IMR-90 (cell line): ENCODE results near the gene KCTD20. TPM values are rescaled to one million over a fixed set of nuclear protein-coding genes. Genes with fewer than 3 reads are reported as not detected.

Experiments used
- ATAC-seq: fragments of 200-7000 bp; cut with Tn5 transposase; 2 replicates; pipeline ENCODE4 v1.9.1; 2020; ENCODE audit warnings: low read depth, mild to moderate bottlenecking, moderate library complexity
- BruUV-seq: library from RNA; stranded (reverse); fragments of 400-500 nt; replicated peaks from 2 replicates; lab custom pipeline; 2021; lab: Mats Ljungman, UMichigan
- CTCF ChIA-PET: fragments of 300-600 bp; formaldehyde crosslinking; extraction: SDS; loops from one replicate; lab custom pipeline; 2021; ENCODE audit warnings: antibody characterized with exemption; lab: Yijun Ruan, JAX
- POLR2A ChIA-PET: fragments of 300-600 bp; sonication (Branson Sonifier 250); formaldehyde crosslinking; loops from one replicate; lab custom pipeline; 2022; ENCODE audit warnings: antibody characterized with exemption; ENCODE audit not compliant: unreplicated experiment; lab: Charles Lee
- DNase-seq: peaks from one replicate; pipeline ENCODE4 v3.0.0; 2013
- H2AFZ ChIP-seq: replicated peaks from 2 replicates; pipeline ENCODE3; 2013; ENCODE audit warnings: low read length, mild to moderate bottlenecking; ENCODE audit not compliant: poor library complexity
- H2AK5ac ChIP-seq: 2 replicates; pipeline ENCODE4 v1.6.1; 2013; ENCODE audit warnings: low read depth, low read length, inconsistent platforms
- H2AK9ac ChIP-seq: replicated peaks from 2 replicates; pipeline ENCODE3; 2013; ENCODE audit warnings: mild to moderate bottlenecking, low read depth, low read length, moderate library complexity; ENCODE audit not compliant: poor library complexity
- H2BK120ac ChIP-seq: 2 replicates; pipeline ENCODE4 v1.6.1; 2013; ENCODE audit warnings: low read depth, low read length, inconsistent platforms
- H2BK15ac ChIP-seq: 3 replicates; pipeline ENCODE4 v1.6.1; 2013; ENCODE audit warnings: low read depth, low read length, inconsistent platforms
- H2BK20ac ChIP-seq: 2 replicates; pipeline ENCODE4 v1.6.1; 2013; ENCODE audit warnings: low read depth, mild to moderate bottlenecking, inconsistent platforms, low read length, moderate library complexity
- H2BK5ac ChIP-seq: 2 replicates; pipeline ENCODE4 v1.6.1; 2013; ENCODE audit warnings: mild to moderate bottlenecking, low read depth, low read length, inconsistent platforms; ENCODE audit not compliant: poor library complexity, severe bottlenecking
- H3K14ac ChIP-seq: replicated peaks from 2 replicates; pipeline ENCODE4 v1.6.1; 2013; ENCODE audit warnings: low read depth, low read length, inconsistent platforms
- H3K18ac ChIP-seq: 2 replicates; pipeline ENCODE4 v1.6.1; 2013; ENCODE audit warnings: low read depth, low read length, control low read depth
- H3K23ac ChIP-seq: 2 replicates; pipeline ENCODE4 v1.6.1; 2013; ENCODE audit warnings: low read depth, low read length, inconsistent platforms
- H3K27ac ChIP-seq: 2 replicates; pipeline ENCODE4 v1.5.1; 2013; ENCODE audit warnings: mild to moderate bottlenecking, control low read depth, low read length; ENCODE audit not compliant: insufficient read depth
- H3K27me3 ChIP-seq: 2 replicates; pipeline ENCODE4 v1.6.1; 2013; ENCODE audit warnings: low read length; ENCODE audit not compliant: control insufficient read depth, insufficient read depth
- H3K36me3 ChIP-seq: 2 replicates; pipeline ENCODE4 v1.6.1; 2013; ENCODE audit warnings: low read length, mixed read lengths; ENCODE audit not compliant: control insufficient read depth, insufficient read depth
- H3K4ac ChIP-seq: 2 replicates; pipeline ENCODE4 v1.6.1; 2013; ENCODE audit warnings: low read depth, low read length, inconsistent platforms
- H3K4me1 ChIP-seq: 2 replicates; pipeline ENCODE4 v1.6.1; 2013; ENCODE audit warnings: low read length, mixed read lengths; ENCODE audit not compliant: control insufficient read depth, insufficient read depth
- H3K4me2 ChIP-seq: 2 replicates; pipeline ENCODE4 v1.6.1; 2013; ENCODE audit warnings: low read depth, mild to moderate bottlenecking, control low read depth, low read length, moderate library complexity
- H3K4me3 ChIP-seq: 2 replicates; pipeline ENCODE4 v1.5.1; 2013; ENCODE audit warnings: low read depth, mild to moderate bottlenecking, control low read depth, low read length, moderate library complexity; ENCODE audit not compliant: insufficient read depth
- H3K56ac ChIP-seq: 2 replicates; pipeline ENCODE4 v1.6.1; 2013; ENCODE audit warnings: low read length, inconsistent platforms; ENCODE audit not compliant: insufficient read depth; ENCODE audit errors: extremely low read depth
- H3K79me1 ChIP-seq, 2 experiments: 2 replicates each; pipeline ENCODE4 v1.6.1; 2013; ENCODE audit warnings: low read length in 2 of 2, inconsistent platforms in 1 of 2, low read depth in 1 of 2
- H3K9ac ChIP-seq: 2 replicates; pipeline ENCODE4 v1.6.1; 2013; ENCODE audit warnings: low read depth, low read length, control low read depth
- H3K9me1 ChIP-seq: 2 replicates; pipeline ENCODE4 v1.6.1; 2013; ENCODE audit warnings: low read length, inconsistent platforms; ENCODE audit not compliant: insufficient read depth
- H3K9me3 ChIP-seq: 2 replicates; pipeline ENCODE4 v1.6.1; 2013; ENCODE audit warnings: low read length; ENCODE audit not compliant: control insufficient read depth, insufficient read depth
- H4K20me1 ChIP-seq: 2 replicates; pipeline ENCODE4 v1.6.1; 2013; ENCODE audit warnings: low read length, inconsistent platforms; ENCODE audit not compliant: insufficient read depth
- H4K5ac ChIP-seq: 2 replicates; pipeline ENCODE4 v1.6.1; 2013; ENCODE audit warnings: mild to moderate bottlenecking, low read depth, low read length, control low read depth
- H4K8ac ChIP-seq, 2 experiments: 2 replicates each; pipeline ENCODE4 v1.6.1; 2013; ENCODE audit warnings: low read depth in 2 of 2, low read length in 2 of 2, control low read depth in 1 of 2, inconsistent platforms in 1 of 2
- H4K91ac ChIP-seq: 2 replicates; pipeline ENCODE4 v1.6.1; 2013; ENCODE audit warnings: low read depth, low read length, inconsistent platforms; ENCODE audit not compliant: insufficient read depth
- CEBPB ChIP-seq: IDR thresholded peaks from 2 replicates; pipeline ENCODE4 v1.6.1; 2012; ENCODE audit warnings: low read depth, low read length, improper control_type of control experiment
- FOS ChIP-seq: fragments of 150-350 bp; IDR thresholded peaks from 2 replicates; pipeline ENCODE4 v1.6.1; 2016; ENCODE audit warnings: low read depth, low read length
- POLR2A ChIP-seq: IDR thresholded peaks from 2 replicates; pipeline ENCODE4 v1.6.1; 2012; ENCODE audit warnings: mild to moderate bottlenecking, low read depth, low read length
- RFX5 ChIP-seq: IDR thresholded peaks from 2 replicates; pipeline ENCODE4 v1.8.0; 2012; ENCODE audit warnings: low read depth, mild to moderate bottlenecking, low read length, moderate library complexity
- SMC3 ChIP-seq: fragments of 150-350 bp; IDR thresholded peaks from 2 replicates; pipeline ENCODE4 v1.6.1; 2016; ENCODE audit warnings: low read depth, mild to moderate bottlenecking, antibody characterized with exemption, low read length, moderate library complexity
- WGBS, 2 experiments: methylation state at CpG; one replicate each; pipeline versions ENCODE4 v1.1.5 to v1.1.7; 2013; ENCODE audit warnings: missing lambda C conversion rate in 2 of 2; ENCODE audit not compliant: insufficient read length in 1 of 2; ENCODE audit errors: extremely low coverage in 2 of 2; 5-methylcytosine and 5-hydroxymethylcytosine counted together
- dilution Hi-C: fragments of 300-500 bp; cut with HindIII; formaldehyde crosslinking; loops from one replicate; pipeline ENCODE4 v1.14.3; 2018; ENCODE audit warnings: low sequenced_read_pairs; ENCODE audit not compliant: unreplicated experiment
- in situ Hi-C: fragments of 300-500 bp; cut with MboI; formaldehyde crosslinking; loops from 3 replicates; pipeline ENCODE4 v1.14.3; 2019; ENCODE audit warnings: low sequenced_read_pairs, inconsistent platforms, mixed read lengths
- intact Hi-C: fragments of 100-400 bp; cut with micrococcal nuclease; formaldehyde crosslinking; loops from 2 replicates; pipeline ENCODE4 v1.10.0; 2022
- polyA plus RNA-seq, 3 experiments: library from polyadenylated mRNA; depleted of rRNA; stranded (reverse); fragments of >200 nt; gene quantifications; 2 replicates each; pipeline ENCODE4 v1.2.3, GENCODE V29; 2012; ENCODE audit warnings: low replicate concordance in 1 of 3
- total RNA-seq: library from RNA; depleted of rRNA; stranded (reverse); fragments of >200 nt; gene quantifications from 2 replicates; pipeline ENCODE4 v1.2.3, GENCODE V29; 2012
- TF ChIP-seq, protein P1 (sequence below): fragments of 150-350 bp; IDR thresholded peaks from 2 replicates; pipeline ENCODE4 v1.6.1; 2017; ENCODE audit warnings: mild to moderate bottlenecking, antibody characterized with exemption, low read length, low read depth
- TF ChIP-seq, protein P2 (sequence below): fragments of 150-350 bp; IDR thresholded peaks from 2 replicates; pipeline ENCODE4 v1.6.1; 2016; ENCODE audit warnings: low read depth, mild to moderate bottlenecking, low read length, moderate library complexity, borderline replicate concordance

Gene KCTD20
- total and polyA plus RNA-seq, 2 of the 4 experiments (the other 2 are of a cell fraction): 55.4 to 150 TPM

- intact Hi-C loops: no loop called here
- H3K36me3 ChIP-seq: peaks cover 23% of the 10 kb centered on the region
- H2AK9ac ChIP-seq: no peak overlapping the region
- DNase-seq (no peak), ATAC-seq (no peak)
- no peak overlapping the region for H2BK15ac ChIP-seq
- H3K9me3 ChIP-seq: no peaks in the 10 kb centered on the region
- ChIA-PET POLR2A (no interaction called here), CTCF (no interaction called here)
- H4K20me1 ChIP-seq: peaks cover 15% of the 10 kb centered on the region; the same call in 1 of the 2 replicates
- no peak overlapping the region for H3K18ac ChIP-seq
- in situ Hi-C loops: no loop called here
- H3K27me3 ChIP-seq: no peaks in the 10 kb centered on the region
- no peak for TF ChIP-seq FOS
- TF ChIP-seq CEBPB: no peak
- TF ChIP-seq, protein P1, sequence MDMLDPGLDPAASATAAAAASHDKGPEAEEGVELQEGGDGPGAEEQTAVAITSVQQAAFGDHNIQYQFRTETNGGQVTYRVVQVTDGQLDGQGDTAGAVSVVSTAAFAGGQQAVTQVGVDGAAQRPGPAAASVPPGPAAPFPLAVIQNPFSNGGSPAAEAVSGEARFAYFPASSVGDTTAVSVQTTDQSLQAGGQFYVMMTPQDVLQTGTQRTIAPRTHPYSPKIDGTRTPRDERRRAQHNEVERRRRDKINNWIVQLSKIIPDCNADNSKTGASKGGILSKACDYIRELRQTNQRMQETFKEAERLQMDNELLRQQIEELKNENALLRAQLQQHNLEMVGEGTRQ: no peak
- no peak for TF ChIP-seq POLR2A
- no peak for TF ChIP-seq RFX5
- no peak for TF ChIP-seq SMC3
- TF ChIP-seq, protein P2, sequence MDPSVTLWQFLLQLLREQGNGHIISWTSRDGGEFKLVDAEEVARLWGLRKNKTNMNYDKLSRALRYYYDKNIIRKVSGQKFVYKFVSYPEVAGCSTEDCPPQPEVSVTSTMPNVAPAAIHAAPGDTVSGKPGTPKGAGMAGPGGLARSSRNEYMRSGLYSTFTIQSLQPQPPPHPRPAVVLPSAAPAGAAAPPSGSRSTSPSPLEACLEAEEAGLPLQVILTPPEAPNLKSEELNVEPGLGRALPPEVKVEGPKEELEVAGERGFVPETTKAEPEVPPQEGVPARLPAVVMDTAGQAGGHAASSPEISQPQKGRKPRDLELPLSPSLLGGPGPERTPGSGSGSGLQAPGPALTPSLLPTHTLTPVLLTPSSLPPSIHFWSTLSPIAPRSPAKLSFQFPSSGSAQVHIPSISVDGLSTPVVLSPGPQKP: no peak
- no peak overlapping the region; the same call in 1 of the 2 replicates for H2AK5ac ChIP-seq
- BruUV-seq: no TSS peak
- H3K23ac ChIP-seq: no peak overlapping the region
- no peak overlapping the region for H4K8ac ChIP-seq
- no peak overlapping the region for H4K5ac ChIP-seq
- 93% methylated on average over 2 of the region's 6 CpGs; no CpG with 5 or more reads in 1 of the 2 experiments for WGBS, 2 experiments
- no peak overlapping the region for H2AFZ ChIP-seq
- no peak overlapping the region for H3K4ac ChIP-seq
- H3K4me1 ChIP-seq: no peaks in the 10 kb centered on the region; the same call in 1 of the 2 replicates
- no peak overlapping the region for H3K4me2 ChIP-seq
- H3K9ac ChIP-seq: no peak overlapping the region
- dilution Hi-C loops: no loop called here
- H3K79me1 ChIP-seq: peaks cover 0 to 55% of the 10 kb centered on the region in 2 experiments; a peak in 2 of 4 replicates
- no peak overlapping the region for H2BK5ac ChIP-seq
- no peak overlapping the region for H3K27ac ChIP-seq
- H3K9me1 ChIP-seq: peaks cover 11% of the 10 kb centered on the region; the same call in 1 of the 2 replicates
- no peak overlapping the region for H2BK120ac ChIP-seq
- H3K4me3 ChIP-seq: no peak overlapping the region
- H4K91ac ChIP-seq: no peak overlapping the region
- no peak overlapping the region for H3K56ac ChIP-seq
- H2BK20ac ChIP-seq: no peak overlapping the region
- no peak overlapping the region for H3K14ac ChIP-seq
Observed at GRCh38 chr6:36493319-36493718, 50.5 kb downstream of the KCTD20 start.
